Kasumi-1 (cell line): ENCODE measurements around the gene ZNF552.
"Not testable (repeated sequence)": the region's sequence is repeated elsewhere in the genome, so short reads cannot be mapped to it uniquely, and the experiment has no call there.

Experiments
- DNase-seq, 2 experiments: peaks; one replicate each; lab custom pipeline; 2025; lab: John Stamatoyannopoulos, UW

ZNF552 gene

GRCh38 chr19:57818378-57818777, 3.7 kb upstream of the ZNF552 start:
- no peak for DNase-seq

- DNase-seq: no peak
These were observed 3.3 kb upstream of the ZNF552 start for GRCh38 chr19:57817976-57818375.

GRCh38 chr19:57816652-57817051, 1.9 kb upstream of the ZNF552 start:
- no peak for DNase-seq

- DNase-seq: no peak
These were observed 748 bp upstream of the ZNF552 start for GRCh38 chr19:57815247-57816075.

GRCh38 chr19:57813919-57814504, 701 bp downstream of the ZNF552 start:
- DNase-seq: no peak

GRCh38 chr19:57812975-57813820, 1.5 kb downstream of the ZNF552 start:
- not testable (repeated sequence) for DNase-seq

- peak in 1 of 2 experiments; percentile 8 for DNase-seq
These were observed 2.5 kb downstream of the ZNF552 start for GRCh38 chr19:57812226-57812625.

- not testable (repeated sequence) for DNase-seq
These were observed 4.1 kb downstream of the ZNF552 start for GRCh38 chr19:57810410-57811295.

GRCh38 chr19:57807541-57807940, 7.2 kb downstream of the ZNF552 start:
- no peak for DNase-seq

GRCh38 chr19:57803594-57804325, 11.0 kb downstream of the ZNF552 start:
- peak; percentile 26 to 41 for DNase-seq

- DNase-seq: peak in 1 of 2 experiments; percentile 17
These were observed 11.5 kb downstream of the ZNF552 start for GRCh38 chr19:57803265-57803593.

GRCh38 chr19:57802269-57802668, 12.4 kb downstream of the ZNF552 start:
- DNase-seq: no peak

- no peak for DNase-seq
These were observed 14.0 kb downstream of the ZNF552 start for GRCh38 chr19:57800696-57801095.

- not testable (repeated sequence) for DNase-seq
These were observed 18.1 kb downstream of the ZNF552 start for GRCh38 chr19:57796580-57796979.

GRCh38 chr19:57789288-57789687, 25.4 kb downstream of the ZNF552 start:
- no peak for DNase-seq

GRCh38 chr19:57788114-57788692, 26.5 kb downstream of the ZNF552 start:
- DNase-seq: no peak

GRCh38 chr19:57786906-57787305, 27.8 kb downstream of the ZNF552 start:
- no peak for DNase-seq

- no peak for DNase-seq
These were observed 28.4 kb downstream of the ZNF552 start for GRCh38 chr19:57786286-57786685.

GRCh38 chr19:57779220-57779845, 35.4 kb downstream of the ZNF552 start:
- no peak for DNase-seq

- DNase-seq: no peak
These were observed 36.4 kb downstream of the ZNF552 start for GRCh38 chr19:57778336-57778735.
